SK-N-SH treated with all-trans-retinoic acid at 6 μM for 48 hours (cell line): ENCODE results near the gene KRT82.

ENCODE experiments used
- TCF4 ChIP-seq: fragments of 250-450 bp; sonication (Bioruptor Pico); IDR thresholded peaks from 2 replicates; pipeline ENCODE4 v1.8.0; 2021; ENCODE audit warnings: mild to moderate bottlenecking, moderate library complexity, borderline replicate concordance
- ZC3H10 ChIP-seq: fragments of 250-450 bp; sonication (Bioruptor Pico); IDR thresholded peaks from 2 replicates; pipeline ENCODE4 v1.5.1; 2021; ENCODE audit warnings: mild to moderate bottlenecking, moderate library complexity

DNA sequence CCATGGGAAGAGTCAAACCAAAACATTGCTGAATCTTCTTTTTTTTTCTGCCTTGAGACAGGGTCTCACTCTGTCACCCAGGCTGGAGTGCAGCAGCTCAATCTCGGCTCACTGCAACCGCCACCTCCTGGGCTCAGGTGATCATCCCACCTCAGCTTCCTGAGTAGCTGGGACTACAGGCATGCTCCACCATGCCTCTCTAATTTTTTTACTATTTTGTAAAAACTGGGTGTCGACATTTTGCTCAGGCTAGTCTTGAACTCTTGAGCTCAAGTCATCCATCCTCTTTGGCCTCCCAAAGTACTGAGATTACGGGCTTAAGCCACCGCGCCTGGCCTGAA lies 29.5 kb upstream of the KRT82 start:
- TF ChIP-seq ZC3H10 (CRISPR knock-in tag), result no peak
- TF ChIP-seq TCF4 (CRISPR knock-in tag), result no peak
